Neural cell (in vitro differentiated cells): ENCODE results near the gene NPFFR1.

Source experiments
- CTCF ChIP-seq: fragments of 450-650 bp; IDR thresholded peaks from 2 replicates; pipeline ENCODE4 v1.5.1; 2014; ENCODE audit warnings: antibody characterized with exemption, mild to moderate bottlenecking, moderate library complexity; ENCODE audit not compliant: poor library complexity, severe bottlenecking
- EP300 ChIP-seq: fragments of 450-650 bp; conservative IDR thresholded peaks from 2 replicates; pipeline ENCODE4 v1.6.1; 2014; ENCODE audit warnings: antibody characterized with exemption, mild to moderate bottlenecking, moderate library complexity; ENCODE audit not compliant: poor library complexity, severe bottlenecking
- MXI1 ChIP-seq: fragments of 450-650 bp; conservative IDR thresholded peaks from 2 replicates; pipeline ENCODE4 v1.6.1; 2014; ENCODE audit warnings: antibody characterized with exemption, mild to moderate bottlenecking; ENCODE audit not compliant: poor library complexity, severe bottlenecking

GRCh38 chr10:70300461-70300860 lies 16.7 kb upstream of the NPFFR1 start:
- TF ChIP-seq CTCF (no peak), MXI1 (no peak), EP300 (no peak)
